ENCODE data around the gene NSUN3.
"Not testable (repeated sequence)": the region's sequence is repeated elsewhere in the genome, so short reads cannot be mapped to it uniquely, and the experiment has no call there.

The NSUN3 gene

DNA sequence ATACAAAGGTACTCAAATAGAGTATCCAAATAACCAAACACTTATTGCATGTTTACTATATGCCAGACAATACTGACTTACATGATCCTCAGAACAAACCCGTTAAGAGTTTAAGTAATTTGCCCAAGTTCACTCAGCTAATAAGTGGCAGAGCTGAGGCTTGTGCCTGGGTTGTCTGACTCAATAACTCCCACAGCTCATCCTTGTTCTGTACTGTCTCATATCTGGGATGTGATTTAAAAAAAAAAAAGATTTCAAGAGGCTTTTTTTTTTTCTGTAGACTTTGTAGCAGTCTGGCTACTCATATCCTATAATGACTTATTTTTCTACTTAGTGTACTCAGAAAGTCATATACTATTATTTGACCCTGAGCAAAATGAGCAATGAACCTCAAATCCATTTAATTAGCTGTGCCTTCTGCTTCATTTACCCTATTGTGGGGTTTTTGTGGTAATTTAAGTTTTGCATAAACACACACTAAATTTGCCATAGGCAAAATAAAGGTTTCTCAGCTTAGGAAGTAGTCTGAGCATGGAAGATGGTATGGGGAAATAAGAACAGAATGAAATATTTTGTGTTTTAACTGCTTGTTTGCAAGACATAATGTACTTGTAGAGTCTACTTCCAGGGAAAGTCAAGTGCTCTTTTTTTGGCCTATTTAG lies 3.1 kb downstream of the NSUN3 start:
- intact Hi-C loops (cut with DNase I): loop anchor here (10.0 kb wide), 1 partner anchor 61 kb away; no protein-coding TSS in a partner anchor
- peak in 15 of 42 donors; percentile 8 to 73 (median 44) for DNase-seq

DNA sequence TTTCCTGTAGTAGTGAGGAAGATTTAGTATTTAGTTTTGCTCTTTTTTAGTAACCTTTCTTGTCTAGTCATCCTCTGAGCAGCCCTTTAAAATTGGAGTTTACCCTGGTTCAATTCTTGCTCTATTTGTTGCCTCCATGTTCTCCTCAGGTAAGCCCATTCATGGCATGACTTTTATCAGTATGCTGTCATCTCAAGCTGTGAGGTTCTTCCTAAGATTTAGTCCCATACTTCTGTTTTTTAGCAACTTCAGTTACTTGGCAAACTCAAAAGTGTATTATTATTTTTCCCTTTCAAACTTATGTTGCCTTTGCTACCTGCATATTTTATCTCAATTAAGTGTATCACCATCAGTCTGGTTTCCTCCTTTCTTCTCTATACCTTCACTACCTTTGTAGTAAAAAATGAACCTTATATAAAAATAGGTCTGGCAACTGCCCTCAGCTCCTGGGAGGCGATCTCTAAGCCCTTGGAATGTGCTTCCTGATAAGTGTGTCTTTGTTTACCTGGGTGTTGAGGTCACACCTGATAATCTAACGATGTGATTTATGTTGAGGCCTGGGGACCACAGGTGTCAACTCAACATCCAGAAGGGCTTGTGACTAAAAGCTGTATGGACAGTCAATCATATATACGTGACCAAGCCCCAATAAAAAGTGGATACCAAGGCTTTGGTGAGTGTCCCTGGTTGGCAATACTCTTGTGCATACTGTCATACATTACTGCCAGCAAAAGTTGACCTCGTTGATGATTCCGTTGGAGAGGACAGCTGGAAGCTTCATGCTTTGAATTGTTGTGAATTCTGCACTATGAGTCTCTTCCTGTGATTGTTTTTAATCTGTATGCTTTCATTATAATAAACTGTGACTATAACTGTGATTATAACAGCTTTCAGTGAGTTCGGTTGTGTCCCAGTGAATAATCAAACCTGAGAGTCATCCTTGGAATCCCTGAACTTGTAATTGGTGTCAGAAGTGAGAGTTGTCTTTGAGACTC lies 3.9 kb downstream of the NSUN3 start:
- no peak for DNase-seq
- intact Hi-C loops (cut with DNase I): loop anchor here (10.0 kb wide), 1 partner anchor 62 kb away; no protein-coding TSS in a partner anchor

DNA sequence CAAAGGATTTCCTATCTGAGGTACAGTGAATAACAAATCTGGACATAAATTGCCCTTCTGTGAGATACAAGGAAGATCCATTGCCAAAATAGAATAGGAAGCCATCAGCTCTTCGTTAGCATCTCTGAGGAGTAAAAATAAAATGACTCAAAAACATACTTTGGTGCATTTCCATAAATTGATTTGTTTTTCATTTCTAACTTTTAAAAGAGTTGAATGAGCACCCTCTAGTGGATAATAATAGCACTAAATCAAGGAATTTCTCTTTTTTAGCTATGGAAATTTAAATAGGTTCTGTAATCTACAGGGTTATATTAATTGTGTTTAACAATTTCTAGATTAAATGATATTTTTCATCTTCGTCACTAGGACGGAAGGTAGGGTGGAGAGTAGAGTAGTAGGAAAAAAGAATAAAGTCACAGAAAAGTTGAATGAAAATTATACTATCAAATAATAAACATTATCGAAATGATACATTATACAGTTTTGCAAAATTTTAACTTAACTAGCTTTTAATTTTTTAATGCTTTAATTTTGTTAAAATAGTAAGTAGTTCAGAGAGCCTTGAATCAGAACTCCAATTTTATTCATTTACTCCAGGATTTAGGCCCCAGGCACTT lies 6.4 kb downstream of the NSUN3 start:
- no peak for DNase-seq
- intact Hi-C loops (cut with DNase I): loop anchor here (10.0 kb wide), 1 partner anchor 65 kb away; no protein-coding TSS in a partner anchor

DNA sequence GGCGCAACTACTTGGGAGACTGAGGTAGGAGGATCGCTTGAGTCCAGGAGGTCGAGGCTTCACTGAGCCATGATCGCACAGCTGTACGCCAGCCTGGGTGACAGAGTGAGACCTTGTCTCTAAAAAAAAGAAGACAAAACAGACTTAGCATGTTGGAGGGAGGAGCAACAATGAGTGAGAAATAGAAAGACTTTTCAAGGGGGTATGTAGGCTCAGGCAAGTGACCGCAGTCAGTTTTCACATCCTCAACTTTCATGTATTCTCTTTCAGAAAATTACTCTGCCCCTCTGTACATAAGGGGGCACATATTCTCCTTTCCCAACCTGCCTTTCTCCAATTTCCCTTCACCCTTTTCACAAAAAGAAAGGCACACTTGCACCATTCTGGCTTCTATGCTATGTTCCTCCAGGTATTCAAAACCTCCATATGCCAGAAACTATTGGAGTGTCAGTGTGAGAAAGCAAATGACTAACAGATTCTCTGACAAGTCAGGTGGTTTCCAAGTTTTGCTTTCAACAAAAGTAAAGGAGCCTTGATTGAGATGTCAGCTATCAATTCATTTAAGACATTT lies 7.6 kb downstream of the NSUN3 start:
- DNase-seq: no peak
- intact Hi-C loops (cut with DNase I): no loop called here

DNA sequence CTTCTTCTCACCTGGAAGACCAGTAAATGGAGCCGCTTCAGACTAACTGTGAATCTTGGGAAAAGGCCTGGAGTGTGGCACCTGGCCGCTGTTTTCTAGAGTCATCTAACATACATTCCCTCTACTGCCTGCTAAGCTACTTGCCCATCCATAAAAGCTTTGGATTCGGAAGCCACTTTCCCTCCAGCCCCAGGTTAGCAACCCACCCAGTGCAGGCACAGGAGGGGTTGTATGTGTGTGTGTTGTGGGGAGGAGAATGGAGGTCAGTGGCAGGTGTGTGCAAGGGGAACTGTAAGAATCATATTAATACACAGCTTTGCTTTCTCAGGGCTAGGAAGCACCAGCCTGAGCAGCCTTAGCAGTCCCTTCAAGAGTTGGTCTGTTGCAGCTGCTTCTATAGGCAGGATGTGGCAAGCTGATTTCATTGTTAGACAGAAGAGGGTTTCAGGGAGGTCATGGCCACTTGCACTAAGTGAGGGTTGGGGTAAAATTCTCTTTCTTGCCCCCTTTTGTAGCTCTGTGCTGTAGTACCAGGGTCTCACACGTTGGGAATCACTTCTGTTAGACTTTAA lies 8.9 kb downstream of the NSUN3 start:
- DNase-seq: no peak
- intact Hi-C loops (cut with DNase I): no loop called here

DNA sequence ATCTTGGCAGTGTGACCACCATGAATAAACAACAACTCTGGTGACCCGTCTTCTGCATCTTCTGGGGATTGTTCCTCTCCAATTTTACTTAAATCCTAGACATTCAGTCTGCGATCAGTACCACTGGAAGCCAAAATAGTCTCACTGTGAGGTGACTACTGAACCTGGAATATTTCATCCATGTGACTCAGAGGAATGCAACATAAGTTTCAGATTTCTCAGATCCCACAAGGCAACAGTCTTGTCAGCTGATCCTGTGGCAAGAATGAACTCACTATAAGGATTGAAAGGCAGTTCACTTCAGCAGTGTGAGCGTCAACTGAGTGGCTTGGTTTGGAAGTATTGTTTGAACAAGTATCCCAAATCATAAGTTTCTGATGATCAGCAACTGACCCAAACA lies 13.2 kb downstream of the NSUN3 start:
- DNase-seq: no peak

DNA sequence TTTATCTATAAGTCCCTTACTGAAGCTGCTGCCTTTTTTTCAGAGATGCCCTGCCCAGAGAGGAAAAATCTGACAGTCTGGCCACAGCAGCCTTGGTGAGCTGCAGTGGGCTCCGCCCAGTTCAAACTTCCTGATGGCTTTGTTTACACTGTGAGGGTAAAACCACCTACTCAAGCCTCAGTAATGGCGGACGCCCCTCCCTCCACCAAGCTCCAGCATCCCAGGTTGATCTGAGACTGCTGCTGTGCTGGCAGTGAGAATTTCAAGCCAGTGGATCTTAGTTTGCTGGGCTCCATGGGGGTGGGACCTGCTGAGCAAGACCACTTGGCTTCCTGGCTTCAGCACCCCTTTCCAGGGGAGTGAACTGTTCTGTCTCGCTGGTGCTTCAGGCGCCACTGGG lies 17.7 kb downstream of the NSUN3 start:
- DNase-seq; intact Hi-C loops (cut with DNase I): not testable (repeated sequence)

More for the DNA sequence above, 13.2 kb downstream of the NSUN3 start:
- intact Hi-C loops (cut with DNase I): no loop called here

DNA sequence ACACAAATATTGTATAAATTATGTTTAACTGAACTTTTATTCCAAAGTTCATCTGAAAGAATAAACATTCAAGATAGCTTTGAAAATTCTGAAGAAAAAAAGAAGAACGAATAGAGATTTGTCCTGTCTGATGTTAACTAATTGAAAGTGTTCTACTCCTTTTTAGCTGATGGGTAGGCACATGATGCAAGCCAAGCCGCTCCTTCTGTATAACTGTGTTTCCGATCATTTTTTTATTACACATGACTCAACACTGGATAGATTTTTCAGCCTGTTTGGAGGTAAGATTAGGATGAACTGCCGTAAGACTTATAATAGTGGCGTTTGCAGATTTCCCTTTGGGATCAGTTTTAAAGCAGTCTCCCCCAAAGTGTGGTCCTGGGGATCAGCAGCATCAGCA lies 19.0 kb downstream of the NSUN3 start:
- peak in 9 of 42 donors; percentile 13 to 60 (median 32) for DNase-seq
- intact Hi-C loops (cut with DNase I): no loop called here

DNA sequence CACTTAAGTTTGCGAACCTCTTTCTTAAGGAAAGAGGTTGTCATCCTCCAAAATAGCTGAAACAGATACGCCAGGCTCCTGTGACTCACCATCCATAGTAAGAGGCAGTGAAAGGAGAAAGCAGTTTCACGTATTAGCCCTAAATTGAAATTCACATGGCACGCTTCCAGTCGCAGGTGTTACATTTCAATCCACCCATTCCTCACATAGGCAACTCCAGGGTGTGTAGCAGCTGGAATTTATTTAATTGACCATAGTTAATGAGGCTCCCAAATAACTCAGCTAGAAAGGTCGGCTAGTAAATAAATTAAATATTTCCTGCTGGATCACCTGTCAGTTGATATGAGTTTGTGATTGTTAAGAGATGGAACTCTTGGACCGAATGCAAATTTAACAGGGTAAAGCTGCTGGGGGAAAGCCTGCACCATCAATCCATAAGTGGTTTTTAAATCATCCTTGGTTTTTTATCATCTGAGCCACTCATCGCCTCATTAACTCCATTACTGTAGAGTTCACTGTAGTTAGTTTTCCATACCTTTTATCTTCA lies 19.6 kb downstream of the NSUN3 start:
- intact Hi-C loops (cut with DNase I): no loop called here
- peak in 15 of 42 donors; percentile 15 to 56 (median 41) for DNase-seq

DNA sequence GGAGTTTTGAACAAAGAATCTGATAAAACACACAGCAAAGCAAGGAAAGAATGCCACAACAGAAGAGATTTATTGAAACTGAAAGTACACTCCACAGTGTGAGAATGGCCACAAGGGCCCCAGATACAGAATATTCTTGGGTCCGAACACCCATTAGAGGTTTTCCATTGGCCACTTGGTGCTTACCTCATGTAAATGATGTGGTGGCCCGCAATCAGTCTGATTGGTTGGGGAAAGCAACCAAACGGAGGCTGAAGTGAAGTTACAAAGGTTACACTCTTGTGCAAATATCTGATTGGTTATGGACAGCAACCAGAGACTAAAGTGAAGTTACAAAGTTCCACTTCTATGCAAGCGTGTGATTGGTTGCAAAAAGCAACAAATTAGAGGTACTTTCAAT lies 20.4 kb downstream of the NSUN3 start:
- intact Hi-C loops (cut with DNase I): no loop called here
- no peak for DNase-seq

DNA sequence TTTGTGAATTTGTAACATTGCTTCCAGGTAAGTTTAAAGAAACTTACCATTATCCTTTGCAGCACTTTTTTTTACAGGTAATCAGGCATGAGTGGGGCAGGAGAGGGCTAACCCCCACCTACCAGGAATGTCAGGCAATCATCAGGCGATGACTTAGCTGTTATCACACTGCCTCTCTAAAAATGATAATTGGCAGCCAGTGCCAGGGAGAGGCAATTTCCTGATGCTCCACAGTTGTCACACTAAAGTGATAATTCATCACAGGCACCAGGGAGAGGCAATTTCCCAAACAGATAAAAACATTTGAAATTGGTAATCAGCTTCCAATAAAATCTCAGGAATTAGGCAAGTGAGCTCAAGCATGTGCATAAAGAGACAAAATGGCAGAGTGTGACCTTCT lies 26.3 kb downstream of the NSUN3 start:
- intact Hi-C loops (cut with DNase I): no loop called here
- peak in 12 of 42 donors; percentile 12 to 63 (median 26) for DNase-seq

DNA sequence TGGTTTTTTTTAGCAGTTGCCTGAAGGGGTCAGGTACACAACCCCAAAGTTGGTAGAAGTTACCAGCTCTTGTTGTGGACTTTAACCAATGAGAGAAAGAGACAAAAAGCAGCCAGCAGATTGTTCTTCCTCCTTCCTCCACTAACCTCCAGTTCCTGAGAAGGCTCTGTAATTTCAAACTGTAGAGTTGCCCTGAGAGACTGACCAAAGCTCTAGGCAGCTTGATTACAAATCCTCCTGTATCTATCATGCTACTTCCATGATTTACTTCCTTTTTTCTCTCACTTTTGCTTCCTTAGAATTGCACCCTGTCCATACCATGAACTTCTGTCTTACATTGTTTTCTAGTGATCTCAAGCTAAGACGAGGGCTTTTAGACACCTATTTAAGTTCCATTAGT lies 29.2 kb downstream of the NSUN3 start:
- intact Hi-C loops (cut with DNase I): no loop called here
- DNase-seq: no peak

DNA sequence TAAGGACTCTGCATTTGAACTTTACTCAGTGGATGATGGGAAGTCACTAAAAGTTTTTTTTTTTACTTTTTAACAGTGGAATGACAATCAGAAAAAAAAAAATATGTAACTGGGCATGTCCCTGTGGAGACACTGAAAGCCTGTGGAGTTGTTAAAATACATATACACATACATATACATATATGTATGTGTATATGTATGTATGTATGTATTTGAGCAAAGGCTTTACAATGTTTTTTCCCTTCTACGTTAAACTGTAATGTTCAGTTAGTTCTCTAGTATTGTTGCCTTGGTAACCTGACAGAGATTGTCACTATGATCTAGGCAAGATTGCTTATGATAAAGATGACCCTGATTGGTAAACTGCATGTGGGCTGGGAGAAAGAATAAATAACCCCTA lies 30.3 kb downstream of the NSUN3 start:
- intact Hi-C loops (cut with DNase I): no loop called here
- no peak for DNase-seq

DNA sequence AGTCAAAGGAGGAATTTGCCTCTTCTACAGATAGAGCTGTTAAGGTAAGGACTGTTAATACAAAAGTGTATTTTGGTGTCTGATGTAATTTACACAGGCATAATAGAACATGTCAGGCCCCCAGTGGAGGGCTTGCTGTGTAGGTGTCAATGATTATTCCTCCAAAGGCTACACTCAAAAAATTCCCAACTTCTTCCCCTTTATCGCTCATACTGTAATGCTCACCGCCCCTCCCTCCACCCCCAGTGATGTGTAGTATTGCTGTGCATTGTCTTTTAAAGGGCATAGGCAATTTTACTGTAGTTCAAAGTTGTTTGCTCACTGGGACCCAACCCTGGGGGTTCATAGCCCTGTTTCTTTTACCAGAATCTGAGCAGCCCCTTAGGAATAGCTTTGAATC lies 32.2 kb downstream of the NSUN3 start:
- intact Hi-C loops (cut with DNase I): no loop called here
- no peak for DNase-seq

DNA sequence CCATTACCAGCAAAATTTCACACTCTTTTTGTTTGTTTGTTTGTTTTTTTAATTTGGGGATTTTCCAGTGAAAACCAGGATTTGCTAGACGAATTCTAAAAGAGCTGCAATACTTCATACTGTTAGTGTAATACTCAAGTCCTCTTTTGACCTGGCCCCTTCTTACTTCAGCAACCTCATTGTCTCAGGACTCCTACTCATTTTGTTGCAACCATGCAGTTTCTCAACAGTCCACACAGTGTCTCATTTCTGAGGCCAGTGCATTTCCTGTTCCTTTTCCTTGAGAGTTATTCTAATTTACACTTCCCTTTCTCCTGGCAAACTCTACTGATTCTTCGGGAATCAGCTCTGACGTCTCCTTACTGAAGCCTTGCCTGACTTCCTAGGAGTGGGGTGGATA lies 35.6 kb downstream of the NSUN3 start:
- no peak for DNase-seq
- intact Hi-C loops (cut with DNase I): no loop called here

DNA sequence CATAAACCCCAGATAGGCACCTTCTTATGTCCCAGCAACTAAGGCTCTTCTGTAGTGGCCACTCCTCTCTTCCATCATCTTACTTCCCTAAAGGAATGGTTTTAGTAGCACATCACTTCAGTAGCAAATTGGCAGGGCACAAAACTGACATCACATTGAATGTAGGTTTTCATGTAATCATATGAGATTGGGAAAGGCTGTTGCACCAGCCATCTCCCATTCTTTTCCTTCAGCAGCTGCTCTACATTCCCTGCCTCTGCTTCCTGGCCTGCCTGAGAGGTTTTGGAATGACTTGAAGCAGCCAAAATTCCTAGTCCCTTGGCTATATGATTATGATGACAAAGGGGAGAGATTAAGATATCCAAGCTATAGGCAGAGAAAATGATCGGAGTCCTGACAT lies 36.5 kb downstream of the NSUN3 start:
- intact Hi-C loops (cut with DNase I): no loop called here
- no peak for DNase-seq

DNA sequence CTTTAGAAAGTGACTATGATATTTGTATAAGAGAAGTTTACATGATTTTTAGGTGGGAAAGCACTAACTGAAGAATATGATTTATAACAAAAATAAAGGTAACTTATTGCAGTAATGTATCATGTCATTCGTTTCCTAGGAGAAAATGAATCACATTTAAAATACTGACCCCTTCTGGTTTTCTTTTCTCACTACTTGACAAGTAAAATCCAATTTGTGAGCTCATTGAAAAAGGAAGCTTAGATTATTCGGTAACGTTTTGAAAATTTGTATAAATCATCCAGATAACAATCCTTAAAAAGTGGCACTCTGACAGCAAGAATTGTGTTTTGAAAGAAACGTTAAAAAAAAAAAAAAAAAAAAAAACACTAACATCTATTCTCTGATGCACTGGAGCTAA lies 39.0 kb downstream of the NSUN3 start:
- no peak for DNase-seq
- intact Hi-C loops (cut with DNase I): no loop called here

DNA sequence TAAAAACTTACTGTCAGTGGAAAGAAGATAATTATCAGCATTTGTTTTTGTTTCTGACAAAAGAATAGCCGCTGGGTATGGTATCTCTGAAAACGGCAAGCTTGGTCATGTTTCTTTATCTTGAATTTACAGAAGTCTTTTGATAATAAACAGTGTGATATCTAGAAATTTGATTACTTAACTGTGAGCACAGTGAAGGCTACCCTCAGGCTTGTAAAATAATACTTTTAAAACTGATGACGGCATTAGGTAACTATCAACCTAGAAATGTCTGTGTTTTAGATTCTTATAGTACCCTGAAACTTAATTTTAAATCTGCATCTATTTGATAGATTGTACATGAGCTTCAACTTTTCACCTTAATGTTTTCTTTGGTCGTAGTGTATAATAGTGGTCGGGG lies 43.4 kb downstream of the NSUN3 start:
- DNase-seq: no peak
- intact Hi-C loops (cut with DNase I): no loop called here

DNA sequence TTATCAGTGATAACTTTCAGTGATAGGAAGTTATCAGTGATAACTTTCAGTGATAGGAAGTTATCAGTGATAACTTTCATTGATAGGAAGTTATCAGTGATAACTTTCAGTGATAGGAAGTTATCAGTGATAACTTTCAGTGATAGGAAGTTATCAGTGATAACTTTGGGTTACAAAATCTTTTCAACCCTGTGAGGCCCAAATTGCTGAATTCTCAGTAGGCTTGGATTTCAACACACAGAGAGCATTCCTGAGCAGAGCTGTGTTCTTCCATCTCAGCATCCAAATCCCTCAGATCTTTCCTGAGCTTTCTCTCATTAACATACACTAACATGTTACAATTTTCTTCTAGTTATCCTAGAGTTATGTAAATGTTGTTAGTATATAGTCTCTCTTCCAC lies 47.4 kb downstream of the NSUN3 start:
- intact Hi-C loops (cut with DNase I); DNase-seq: not testable (repeated sequence)

Data from head of caudate nucleus (tissue), 42 donors.